Calu3 (cell line): ENCODE data around the gene MSI2. TPM values are rescaled to one million over a fixed set of nuclear protein-coding genes. Genes with fewer than 3 reads are reported as not detected.

Source experiments
- BruUV-seq: library from RNA; stranded (reverse); fragments of 400-500 nt; replicated peaks from 2 replicates; lab custom pipeline; 2021; lab: Mats Ljungman, UMichigan
- CTCF ChIA-PET: fragments of 300-600 bp; sonication (Branson Sonifier 250); formaldehyde crosslinking; loops from one replicate; lab custom pipeline; 2022; ENCODE audit warnings: antibody characterized with exemption; lab: Charles Lee
- DNase-seq: peaks from one replicate; pipeline ENCODE4 v3.0.0; 2022
- H3K27ac Mint-ChIP-seq: one replicate; pipeline ENCODE4 v1.8.0; 2022; ENCODE audit warnings: mixed read lengths; ENCODE audit not compliant: unreplicated experiment
- H3K27me3 Mint-ChIP-seq: one replicate; pipeline ENCODE4 v1.8.0; 2022; ENCODE audit warnings: mixed read lengths; ENCODE audit not compliant: unreplicated experiment
- H3K36me3 Mint-ChIP-seq: one replicate; pipeline ENCODE4 v1.8.0; 2022; ENCODE audit warnings: mild to moderate bottlenecking, moderate library complexity, mixed read lengths; ENCODE audit not compliant: insufficient read depth, unreplicated experiment
- H3K4me1 Mint-ChIP-seq: one replicate; pipeline ENCODE4 v1.8.0; 2022; ENCODE audit warnings: mild to moderate bottlenecking, low read depth, mixed read lengths; ENCODE audit not compliant: unreplicated experiment
- H3K4me3 Mint-ChIP-seq: one replicate; pipeline ENCODE4 v1.8.0; 2022; ENCODE audit warnings: mild to moderate bottlenecking, low read depth, moderate library complexity, mixed read lengths; ENCODE audit not compliant: unreplicated experiment
- H3K9me3 Mint-ChIP-seq: one replicate; pipeline ENCODE4 v1.8.0; 2022; ENCODE audit warnings: low read depth, mixed read lengths; ENCODE audit not compliant: unreplicated experiment
- intact Hi-C: fragments of 100-400 bp; cut with micrococcal nuclease; formaldehyde crosslinking; loops from one replicate; pipeline ENCODE4 v1.10.0; 2022; ENCODE audit not compliant: unreplicated experiment
- total RNA-seq: library from RNA; stranded (reverse); gene quantifications from 2 replicates; pipeline ENCODE4 v1.2.3, GENCODE V29; 2022
- TF ChIP-seq, protein P1 (sequence below): fragments of 200-600 bp; IDR thresholded peaks from one replicate; pipeline ENCODE4 v1.8.0; 2022; ENCODE audit warnings: antibody characterized with exemption; ENCODE audit not compliant: unreplicated experiment

MSI2 gene
- total RNA-seq, 1 experiment from 2014 or later: 66.4 TPM

DNA sequence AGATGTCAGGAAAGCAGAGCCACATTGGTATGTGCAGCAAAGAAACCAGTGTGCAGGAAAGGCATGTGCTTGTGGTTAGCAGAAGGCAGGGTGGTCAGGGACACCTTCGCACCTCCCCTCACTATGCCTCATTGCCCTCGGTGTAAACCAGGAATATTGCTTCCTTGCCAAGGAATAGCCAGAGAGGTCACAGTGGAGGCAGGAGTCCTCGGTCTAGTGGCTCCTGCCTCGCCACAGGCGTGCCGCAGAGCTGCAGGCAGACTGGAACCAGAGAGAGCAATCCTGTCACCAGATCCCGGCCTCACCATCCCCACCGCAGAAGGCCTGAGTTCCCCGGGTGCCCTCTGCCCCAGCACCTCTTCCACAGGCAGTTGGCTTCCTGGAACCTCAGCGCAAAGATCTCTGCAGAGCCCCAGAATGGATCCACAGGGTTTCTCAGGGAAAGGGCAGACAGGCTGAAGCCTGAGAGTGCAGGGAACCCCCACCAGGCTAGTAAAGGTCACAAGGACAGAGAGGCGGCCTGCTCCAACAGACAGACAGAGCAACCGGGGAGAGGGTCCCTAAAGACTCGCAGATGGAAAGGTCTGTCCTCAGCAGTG is 467.2 kb downstream of the MSI2 start:
- no peak overlapping the region for H3K4me3 Mint-ChIP-seq
- CTCF ChIA-PET: no interaction called here
- H3K4me1 Mint-ChIP-seq: no peaks in the 10 kb centered on the region
- H3K36me3 Mint-ChIP-seq: no peaks in the 10 kb centered on the region
- peaks cover 81% of the 10 kb centered on the region for H3K27me3 Mint-ChIP-seq
- TF ChIP-seq, protein P1, sequence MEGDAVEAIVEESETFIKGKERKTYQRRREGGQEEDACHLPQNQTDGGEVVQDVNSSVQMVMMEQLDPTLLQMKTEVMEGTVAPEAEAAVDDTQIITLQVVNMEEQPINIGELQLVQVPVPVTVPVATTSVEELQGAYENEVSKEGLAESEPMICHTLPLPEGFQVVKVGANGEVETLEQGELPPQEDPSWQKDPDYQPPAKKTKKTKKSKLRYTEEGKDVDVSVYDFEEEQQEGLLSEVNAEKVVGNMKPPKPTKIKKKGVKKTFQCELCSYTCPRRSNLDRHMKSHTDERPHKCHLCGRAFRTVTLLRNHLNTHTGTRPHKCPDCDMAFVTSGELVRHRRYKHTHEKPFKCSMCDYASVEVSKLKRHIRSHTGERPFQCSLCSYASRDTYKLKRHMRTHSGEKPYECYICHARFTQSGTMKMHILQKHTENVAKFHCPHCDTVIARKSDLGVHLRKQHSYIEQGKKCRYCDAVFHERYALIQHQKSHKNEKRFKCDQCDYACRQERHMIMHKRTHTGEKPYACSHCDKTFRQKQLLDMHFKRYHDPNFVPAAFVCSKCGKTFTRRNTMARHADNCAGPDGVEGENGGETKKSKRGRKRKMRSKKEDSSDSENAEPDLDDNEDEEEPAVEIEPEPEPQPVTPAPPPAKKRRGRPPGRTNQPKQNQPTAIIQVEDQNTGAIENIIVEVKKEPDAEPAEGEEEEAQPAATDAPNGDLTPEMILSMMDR: no peak
- no TSS peak for BruUV-seq
- no peak for DNase-seq
- no peak overlapping the region for H3K27ac Mint-ChIP-seq
- no peaks in the 10 kb centered on the region for H3K9me3 Mint-ChIP-seq
- intact Hi-C loops: no loop called here

DNA sequence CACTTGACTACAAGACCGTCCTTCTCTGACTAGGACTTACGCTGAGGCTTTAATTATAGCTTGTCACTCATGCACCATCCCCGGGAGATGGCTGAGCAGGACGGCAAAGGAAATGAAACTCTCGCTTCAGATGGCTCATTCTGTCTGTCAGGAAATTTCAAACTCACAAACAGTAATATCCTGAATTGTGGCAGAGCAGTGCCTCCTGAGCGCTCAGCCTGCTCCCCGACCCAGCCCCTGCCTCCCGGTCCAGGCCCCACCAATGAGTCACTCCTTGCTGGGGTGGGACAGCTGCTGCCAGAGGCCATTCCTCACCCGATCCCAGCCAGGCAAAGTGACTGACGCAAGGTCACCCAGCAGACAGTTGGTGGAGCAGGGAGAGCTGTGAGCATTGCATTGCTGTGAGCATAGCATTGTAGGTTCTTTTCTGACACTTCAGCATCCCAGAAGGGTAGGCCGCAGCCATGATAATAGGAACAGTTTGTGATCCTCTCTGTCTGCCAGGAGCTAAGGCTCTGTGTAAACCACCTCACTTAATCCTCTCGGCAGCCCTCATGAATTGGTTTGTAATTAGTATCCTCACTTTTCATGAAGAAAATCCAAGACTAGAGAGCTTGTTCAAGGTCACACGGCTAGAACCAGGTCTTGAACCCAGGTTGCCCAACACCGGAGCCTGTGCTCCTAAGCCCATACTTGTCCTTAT is 467.9 kb downstream of the MSI2 start:
- Mint-ChIP-seq H3K27me3 (peaks cover 81% of the 10 kb centered on the region), H3K27ac (no peak overlapping the region), H3K4me1 (no peaks in the 10 kb centered on the region), H3K4me3 (no peak overlapping the region), H3K9me3 (no peaks in the 10 kb centered on the region), H3K36me3 (no peaks in the 10 kb centered on the region)
- no peak for DNase-seq
- CTCF ChIA-PET: no interaction called here
- BruUV-seq: no TSS peak
- TF ChIP-seq, protein P1: no peak
- intact Hi-C loops: no loop called here

DNA sequence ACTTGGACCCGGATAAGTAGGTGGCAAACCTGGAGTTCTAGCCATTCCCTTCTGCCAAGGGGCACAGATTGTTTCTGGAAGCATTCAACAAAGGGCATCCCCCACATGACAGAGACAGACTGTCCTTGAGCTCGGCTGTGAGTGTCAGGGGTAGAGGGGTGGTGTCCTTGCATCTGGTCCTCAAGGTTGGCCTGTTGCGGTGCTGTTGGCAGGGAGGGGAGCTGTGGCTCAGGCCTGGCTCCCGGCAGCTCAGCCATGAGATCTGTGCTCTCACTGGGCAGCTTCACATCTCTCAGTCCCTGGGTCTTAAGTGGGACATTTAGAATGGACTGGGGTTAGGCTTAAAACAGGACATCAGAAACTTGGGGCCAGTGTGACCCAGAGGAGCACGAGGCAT is 468.4 kb downstream of the MSI2 start:
- BruUV-seq: no TSS peak
- DNase-seq: no peak
- peaks cover 81% of the 10 kb centered on the region for H3K27me3 Mint-ChIP-seq
- H3K4me1 Mint-ChIP-seq: no peaks in the 10 kb centered on the region
- CTCF ChIA-PET: no interaction called here
- H3K27ac Mint-ChIP-seq: no peak overlapping the region
- no peaks in the 10 kb centered on the region for H3K9me3 Mint-ChIP-seq
- no peaks in the 10 kb centered on the region for H3K36me3 Mint-ChIP-seq
- intact Hi-C loops: no loop called here
- H3K4me3 Mint-ChIP-seq: no peak overlapping the region
- TF ChIP-seq, protein P1: no peak

DNA sequence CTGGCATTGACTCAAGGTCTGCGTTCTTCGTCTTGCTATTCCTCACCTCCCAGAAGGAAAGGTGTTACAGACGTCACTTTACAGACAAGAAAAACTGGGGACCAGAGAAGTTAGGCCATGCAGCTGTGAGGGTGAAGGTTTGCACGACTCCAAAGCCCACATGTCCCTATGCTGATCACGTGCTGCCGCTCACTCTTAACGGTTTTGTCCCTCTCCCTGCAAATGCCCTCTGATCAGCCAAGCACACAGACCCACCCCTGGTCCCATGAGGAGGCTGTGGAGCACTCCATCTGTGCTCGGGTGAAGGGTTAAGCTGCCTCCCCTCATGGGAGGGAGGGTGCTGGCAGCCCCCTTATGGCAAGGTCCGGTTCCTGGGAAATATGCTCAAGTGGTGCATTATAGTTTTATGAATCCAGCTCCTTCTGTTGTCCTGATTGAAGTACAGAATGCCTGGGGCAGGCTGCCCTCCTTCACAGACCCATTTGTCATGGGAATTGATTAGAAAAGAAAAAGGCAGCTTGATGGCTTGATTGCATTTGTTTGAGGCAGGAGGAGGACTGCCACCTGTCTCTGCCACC is 470.0 kb downstream of the MSI2 start:
- intact Hi-C loops: no loop called here
- no TSS peak for BruUV-seq
- H3K9me3 Mint-ChIP-seq: no peaks in the 10 kb centered on the region
- no peak overlapping the region for H3K4me3 Mint-ChIP-seq
- no peaks in the 10 kb centered on the region for H3K36me3 Mint-ChIP-seq
- CTCF ChIA-PET: no interaction called here
- H3K27me3 Mint-ChIP-seq: peaks cover 86% of the 10 kb centered on the region
- no peaks in the 10 kb centered on the region for H3K4me1 Mint-ChIP-seq
- DNase-seq: no peak
- no peak overlapping the region for H3K27ac Mint-ChIP-seq
- TF ChIP-seq, protein P1: no peak
